GM10266 (cell line): ENCODE results near the gene AP1G1.
A peak's percentile ranks its signal among the peaks of the same experiment; 100 is the strongest.
"Not testable (repeated sequence)": the region's sequence is repeated elsewhere in the genome, so short reads cannot be mapped to it uniquely, and the experiment has no call there.

Experiments used
- DNase-seq: peaks from one replicate; pipeline ENCODE4 v3.0.0; 2012; ENCODE audit errors: extremely low spot score
- TF ChIP-seq, protein P1 (sequence below): IDR thresholded peaks from 2 replicates; pipeline ENCODE4 v1.5.1; 2012; ENCODE audit warnings: mild to moderate bottlenecking, low read depth; ENCODE audit not compliant: control insufficient read depth, insufficient read depth; ENCODE audit errors: missing control alignments

The AP1G1 gene

DNA sequence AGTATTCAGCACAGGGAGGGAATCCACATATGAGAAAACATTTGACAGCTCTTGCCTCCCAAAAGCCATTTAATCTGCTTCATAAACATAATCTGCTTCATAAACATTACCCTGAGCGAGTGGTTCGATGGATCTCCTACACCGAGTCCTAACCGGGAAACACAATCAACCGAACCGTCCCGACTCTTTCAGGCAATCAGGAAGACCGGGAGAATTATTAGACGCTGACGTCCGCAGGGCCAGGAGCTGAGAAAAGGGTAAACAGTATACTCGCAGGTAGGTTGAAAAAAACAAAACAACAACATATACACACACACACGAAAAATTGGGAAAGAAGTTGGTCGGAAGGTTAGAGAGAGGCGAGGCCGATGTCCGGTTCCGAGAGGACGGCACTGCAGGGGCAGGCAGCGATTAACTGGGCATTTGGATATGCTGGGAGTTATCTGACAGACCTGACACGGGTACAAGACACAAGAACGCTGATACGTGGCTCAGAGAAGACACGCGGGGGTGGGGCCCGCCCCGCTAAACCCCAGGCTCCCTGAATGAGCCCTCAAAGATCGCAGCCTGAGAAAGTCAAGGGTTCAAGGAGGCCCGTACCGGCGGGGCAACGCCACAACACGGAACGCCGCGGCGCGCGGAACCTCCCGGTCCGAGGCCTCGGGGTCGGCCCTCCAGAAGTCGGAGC lies 585 bp downstream of the AP1G1 start:
- TF ChIP-seq, protein P1, sequence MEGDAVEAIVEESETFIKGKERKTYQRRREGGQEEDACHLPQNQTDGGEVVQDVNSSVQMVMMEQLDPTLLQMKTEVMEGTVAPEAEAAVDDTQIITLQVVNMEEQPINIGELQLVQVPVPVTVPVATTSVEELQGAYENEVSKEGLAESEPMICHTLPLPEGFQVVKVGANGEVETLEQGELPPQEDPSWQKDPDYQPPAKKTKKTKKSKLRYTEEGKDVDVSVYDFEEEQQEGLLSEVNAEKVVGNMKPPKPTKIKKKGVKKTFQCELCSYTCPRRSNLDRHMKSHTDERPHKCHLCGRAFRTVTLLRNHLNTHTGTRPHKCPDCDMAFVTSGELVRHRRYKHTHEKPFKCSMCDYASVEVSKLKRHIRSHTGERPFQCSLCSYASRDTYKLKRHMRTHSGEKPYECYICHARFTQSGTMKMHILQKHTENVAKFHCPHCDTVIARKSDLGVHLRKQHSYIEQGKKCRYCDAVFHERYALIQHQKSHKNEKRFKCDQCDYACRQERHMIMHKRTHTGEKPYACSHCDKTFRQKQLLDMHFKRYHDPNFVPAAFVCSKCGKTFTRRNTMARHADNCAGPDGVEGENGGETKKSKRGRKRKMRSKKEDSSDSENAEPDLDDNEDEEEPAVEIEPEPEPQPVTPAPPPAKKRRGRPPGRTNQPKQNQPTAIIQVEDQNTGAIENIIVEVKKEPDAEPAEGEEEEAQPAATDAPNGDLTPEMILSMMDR: no peak
- DNase-seq: peak; percentile 45

DNA sequence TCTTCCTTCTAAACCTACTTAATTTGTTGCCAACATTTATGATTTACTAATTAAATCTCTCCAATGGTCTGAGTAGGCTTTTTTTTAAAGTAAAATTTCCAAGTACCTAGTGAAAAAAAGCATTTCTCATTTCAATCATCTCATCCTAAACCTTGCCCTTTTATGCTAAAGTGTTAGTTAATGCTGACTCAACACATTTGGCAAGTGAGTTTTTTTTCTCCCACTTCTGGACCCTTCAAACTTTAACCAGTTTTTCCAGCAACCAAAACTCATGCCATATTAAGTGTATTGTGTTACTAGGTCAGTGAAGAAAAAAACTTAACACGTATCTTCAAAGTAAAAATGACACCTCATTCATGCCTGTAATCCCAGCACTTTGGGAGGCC lies 5.3 kb downstream of the AP1G1 start:
- TF ChIP-seq, protein P1: no peak

DNA sequence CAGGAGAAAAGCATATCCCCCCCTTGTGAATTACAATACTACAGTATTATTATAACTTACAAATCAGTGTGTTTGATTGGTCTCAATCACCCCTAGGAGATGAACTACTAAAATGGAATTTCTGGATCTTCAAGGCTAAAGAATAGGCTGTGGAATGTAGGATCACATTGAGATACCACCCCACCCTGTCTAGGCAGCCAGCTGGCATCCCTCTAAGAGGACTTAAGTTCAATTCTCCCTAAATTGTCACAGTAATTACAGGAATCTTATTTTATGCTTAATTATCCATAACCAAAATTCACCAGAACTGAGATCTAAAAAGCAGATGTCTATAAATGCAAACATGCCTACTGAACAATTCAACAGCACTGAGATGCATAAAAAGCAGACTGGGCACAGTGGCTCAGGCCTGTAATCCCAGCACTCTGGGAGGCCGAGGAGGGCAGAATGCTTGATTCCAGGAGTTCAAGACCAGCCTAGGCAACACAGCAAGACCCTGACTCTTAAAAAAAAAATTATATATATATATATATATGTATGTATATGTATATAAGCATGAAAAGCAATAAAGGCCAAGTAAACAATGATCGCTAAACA lies 12.0 kb downstream of the AP1G1 start:
- TF ChIP-seq, protein P1: no peak
- no peak for DNase-seq

More for the DNA sequence above, 5.3 kb downstream of the AP1G1 start:
- no peak for DNase-seq

DNA sequence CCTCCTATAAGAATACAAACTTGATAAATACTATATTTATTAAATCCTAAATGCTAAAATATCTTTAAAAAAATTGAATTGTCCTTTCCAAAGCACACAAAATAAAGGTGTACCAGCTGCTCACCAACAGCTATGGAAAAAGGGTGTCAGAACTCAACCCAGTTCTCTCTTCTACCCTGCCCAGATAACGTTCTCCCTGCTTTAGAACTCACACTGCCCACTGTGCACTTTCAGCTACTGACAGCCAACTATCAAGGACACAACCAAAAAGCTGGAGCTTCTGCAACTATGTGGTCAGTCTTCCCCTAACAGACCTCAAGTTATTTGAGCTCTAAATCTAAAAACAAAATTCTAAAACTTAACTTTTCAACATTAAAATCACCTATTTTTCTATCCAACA lies 13.7 kb downstream of the AP1G1 start:
- TF ChIP-seq, protein P1: no peak
- DNase-seq: no peak

DNA sequence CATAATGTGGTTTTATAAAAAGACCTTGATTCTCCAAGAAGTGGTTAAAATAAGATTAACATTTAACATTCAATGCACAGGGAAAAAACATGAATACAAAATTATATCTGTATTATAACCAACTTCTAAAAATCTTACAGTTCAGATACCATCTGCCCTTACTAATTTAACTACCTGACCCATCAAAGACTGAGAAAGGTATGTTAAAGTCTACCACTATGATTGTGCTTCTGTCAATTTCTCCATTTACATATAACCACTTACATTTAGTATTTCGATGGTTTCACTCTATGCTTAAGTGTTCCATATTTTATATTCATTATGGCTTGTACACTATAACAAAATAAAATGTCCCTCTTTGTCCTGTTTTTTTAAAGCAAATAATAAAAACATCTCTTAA lies 14.6 kb downstream of the AP1G1 start:
- DNase-seq: no peak
- TF ChIP-seq, protein P1: no peak

DNA sequence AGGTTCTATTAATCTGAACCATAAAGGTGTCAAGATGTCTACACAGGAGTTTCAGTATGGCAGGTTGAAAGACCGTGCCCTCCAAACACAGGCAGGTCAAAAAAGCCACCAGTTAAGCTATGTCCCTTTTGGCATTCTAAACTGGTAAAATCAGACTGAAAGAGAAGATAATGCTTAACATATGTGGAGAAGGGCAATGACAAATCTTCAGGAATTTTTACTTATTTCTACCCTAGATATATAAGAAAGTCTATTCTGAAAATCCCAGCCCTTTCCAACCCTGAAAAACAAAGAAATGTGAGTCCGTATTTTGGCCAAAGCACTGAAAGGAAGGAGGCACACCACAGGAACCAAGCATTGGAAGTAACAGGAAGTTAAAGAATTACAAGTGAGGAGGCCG lies 16.5 kb downstream of the AP1G1 start:
- DNase-seq: no peak
- TF ChIP-seq, protein P1: no peak

DNA sequence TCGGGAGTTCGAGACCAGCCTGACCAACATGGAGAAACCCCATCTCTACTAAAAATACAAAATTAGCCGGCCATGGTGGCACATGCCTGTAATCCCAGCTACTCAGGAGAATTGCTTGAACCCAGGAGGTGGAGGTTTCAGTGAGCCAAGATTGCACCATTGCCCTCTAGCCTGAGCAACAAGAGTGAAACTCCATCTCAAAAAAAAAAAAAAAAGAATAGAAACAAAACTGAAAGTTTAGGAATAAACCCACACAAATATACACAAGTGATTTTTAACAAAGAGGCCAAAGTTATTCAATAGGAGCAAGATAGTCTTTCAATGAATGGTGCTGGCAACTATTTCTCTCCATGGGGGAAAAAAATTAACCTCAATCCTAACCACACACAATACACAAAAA lies 18.3 kb downstream of the AP1G1 start:
- not testable (repeated sequence) for DNase-seq
